HL-60/S4 (cell line): Measurements from ENCODE around the gene GYG2.
"Not testable (repeated sequence)": the region's sequence is repeated elsewhere in the genome, so short reads cannot be mapped to it uniquely, and the experiment has no call there.

Experiments
- in situ Hi-C: fragments of 300-500 bp; cut with MboI; formaldehyde crosslinking; loops from 2 replicates; pipeline ENCODE4 v1.14.3; 2022; ENCODE audit warnings: low sequenced_read_pairs

GYG2 gene

DNA sequence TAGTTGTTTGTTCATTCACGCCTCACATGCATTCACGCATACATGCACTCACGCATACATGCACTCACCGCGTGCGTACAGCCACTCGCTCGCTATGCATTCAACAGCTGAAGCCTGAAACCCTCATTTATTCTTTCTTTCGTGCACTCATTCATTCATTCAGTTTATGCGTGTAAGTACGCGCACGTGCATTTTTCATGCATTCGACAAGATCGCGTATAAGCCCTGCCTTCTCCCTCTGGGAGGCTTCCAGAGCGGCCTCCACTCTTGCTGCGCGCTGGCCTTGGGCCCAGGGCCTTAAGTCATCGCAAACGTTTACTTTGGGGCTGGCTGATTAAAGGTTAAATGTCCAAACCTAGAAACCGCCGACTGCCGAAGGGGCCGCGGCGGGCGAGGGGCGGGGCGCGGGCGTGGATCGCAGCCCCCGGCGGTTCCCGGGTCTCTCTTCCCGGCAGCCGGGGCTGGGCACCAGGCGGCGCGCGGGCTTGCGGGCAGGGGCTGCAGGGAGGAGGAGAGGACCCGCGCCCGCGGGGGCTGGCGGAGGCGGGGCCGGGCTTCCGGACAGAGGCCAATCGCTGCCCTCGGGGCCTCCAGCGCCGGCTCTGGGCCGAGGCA, at the start of gene GYG2:
TSS of gene GYG2 (plus strand) at position 587 of the 615 bp plus-strand sequence. CDS start 1,259 bp downstream, outside the sequence.
- in situ Hi-C loops: no loop called here

- in situ Hi-C loops: not testable (repeated sequence)
These were observed 48.1 kb upstream of the GYG2 start for GRCh38 chrX:2780472-2781225.

GRCh38 chrX:2781226-2781571, 47.5 kb upstream of the GYG2 start:
- in situ Hi-C loops: no loop called here

DNA sequence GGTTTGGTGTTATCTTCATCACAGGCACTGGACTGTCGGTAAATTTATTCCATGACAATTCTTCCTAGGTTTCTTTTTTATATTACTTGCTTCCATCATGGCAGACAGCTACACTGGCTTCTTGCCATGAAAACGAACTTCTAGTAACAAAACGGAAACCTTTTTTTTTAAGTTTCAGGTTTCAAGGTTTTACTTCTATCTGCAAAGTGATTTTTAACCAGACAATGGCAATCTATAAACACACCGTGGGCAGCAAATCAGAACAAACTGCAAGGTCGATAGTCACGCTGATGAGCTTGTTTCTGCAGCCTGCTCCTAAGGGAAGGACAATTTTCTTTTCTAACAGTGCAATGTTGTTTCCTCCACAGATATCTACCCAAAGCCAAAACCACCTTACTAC, 47.0 kb upstream of the GYG2 start:
- in situ Hi-C loops: no loop called here

GRCh38 chrX:2782171-2782570, 46.6 kb upstream of the GYG2 start:
- in situ Hi-C loops: no loop called here

- in situ Hi-C loops: no loop called here
These were observed 46.0 kb upstream of the GYG2 start for GRCh38 chrX:2782778-2783177.

GRCh38 chrX:2784026-2784425, 44.7 kb upstream of the GYG2 start:
- in situ Hi-C loops: no loop called here

- in situ Hi-C loops: no loop called here
These were observed 43.2 kb upstream of the GYG2 start for GRCh38 chrX:2785538-2785937.

- in situ Hi-C loops: no loop called here
These were observed 39.8 kb upstream of the GYG2 start for GRCh38 chrX:2788980-2789379.

GRCh38 chrX:2789569-2789968, 39.2 kb upstream of the GYG2 start:
- in situ Hi-C loops: no loop called here

DNA sequence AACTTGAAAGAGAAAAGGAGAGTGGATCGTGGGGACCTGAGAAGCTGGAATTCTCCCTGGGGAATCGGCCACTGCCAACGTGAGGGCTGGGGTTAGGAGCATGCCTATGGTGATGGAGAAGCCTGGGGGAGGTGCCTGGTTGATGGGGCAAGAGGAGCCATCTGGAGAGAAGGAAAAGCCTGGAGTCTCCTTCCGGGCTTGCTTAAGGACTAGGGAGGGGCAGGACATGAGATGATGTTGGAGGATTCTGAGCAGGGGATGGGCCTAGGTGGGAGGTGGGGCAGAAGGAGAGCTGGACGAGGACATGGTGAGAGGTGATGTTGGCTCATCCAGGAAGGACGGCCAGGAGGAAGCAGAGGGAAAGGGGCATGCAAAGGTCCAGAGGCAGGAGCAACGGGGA, 35.0 kb upstream of the GYG2 start:
- in situ Hi-C loops: no loop called here

GRCh38 chrX:2794336-2794735, 34.4 kb upstream of the GYG2 start:
- in situ Hi-C loops: no loop called here

DNA sequence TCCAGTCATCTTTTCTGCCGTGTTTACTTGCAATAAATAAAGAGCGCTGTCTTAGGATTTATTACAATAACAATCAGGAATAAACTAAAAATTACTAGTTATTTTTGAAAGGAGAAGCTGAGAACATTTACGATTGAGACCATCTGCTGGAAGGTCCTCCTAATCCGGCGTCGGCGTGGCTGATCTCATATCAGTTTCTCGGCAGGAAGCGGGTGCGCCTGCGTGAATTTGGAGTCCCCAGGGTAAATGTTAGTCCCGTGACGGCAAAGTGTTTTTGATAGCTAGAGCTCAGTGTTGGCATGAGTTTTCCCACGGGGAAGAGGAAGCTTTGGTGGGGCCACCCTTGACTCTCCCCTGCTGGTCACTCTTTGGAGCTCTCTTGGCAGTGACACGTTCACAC, 31.9 kb upstream of the GYG2 start:
- in situ Hi-C loops: not testable (repeated sequence)

DNA sequence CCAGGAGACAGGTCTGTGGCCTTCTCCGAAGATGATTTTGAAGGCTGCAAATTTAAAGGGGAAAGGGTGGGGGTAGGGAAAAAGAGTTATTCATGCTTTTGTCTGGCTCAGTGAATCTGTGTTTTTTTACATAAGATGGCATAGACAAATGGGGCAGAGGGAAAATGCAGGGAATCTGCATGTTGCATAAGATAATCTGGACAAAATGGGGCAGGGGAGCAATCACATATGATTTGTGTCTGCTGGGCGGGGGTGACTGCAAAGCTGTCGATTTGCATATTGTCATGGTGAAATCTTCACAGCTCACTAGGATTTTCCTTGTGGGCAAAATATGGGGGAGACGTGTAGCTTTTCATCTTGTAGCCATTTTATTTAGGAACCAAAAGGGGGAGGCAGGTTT, 29.4 kb upstream of the GYG2 start:
- in situ Hi-C loops: no loop called here

GRCh38 chrX:2799980-2800379, 28.8 kb upstream of the GYG2 start:
- in situ Hi-C loops: not testable (repeated sequence)

DNA sequence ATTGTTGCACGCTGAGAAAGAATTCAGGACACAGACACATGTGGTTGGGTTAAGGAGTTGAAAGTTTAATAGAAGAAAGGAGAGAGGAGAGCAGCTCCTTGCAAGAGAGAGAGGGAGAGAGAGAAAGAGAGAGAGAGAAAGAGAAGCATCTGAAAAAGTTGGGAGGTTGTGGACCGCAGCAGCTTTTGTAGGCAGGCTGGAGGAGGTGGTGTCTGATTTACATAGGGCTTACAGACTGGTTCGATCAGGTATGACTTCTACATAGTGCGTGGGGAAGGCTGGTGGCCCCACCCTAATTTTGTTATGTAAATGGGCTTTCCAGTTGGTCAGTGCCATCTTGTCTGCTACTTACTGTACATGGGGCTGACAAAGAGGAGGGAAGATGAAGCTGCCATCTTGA, 27.5 kb upstream of the GYG2 start:
- in situ Hi-C loops: no loop called here

DNA sequence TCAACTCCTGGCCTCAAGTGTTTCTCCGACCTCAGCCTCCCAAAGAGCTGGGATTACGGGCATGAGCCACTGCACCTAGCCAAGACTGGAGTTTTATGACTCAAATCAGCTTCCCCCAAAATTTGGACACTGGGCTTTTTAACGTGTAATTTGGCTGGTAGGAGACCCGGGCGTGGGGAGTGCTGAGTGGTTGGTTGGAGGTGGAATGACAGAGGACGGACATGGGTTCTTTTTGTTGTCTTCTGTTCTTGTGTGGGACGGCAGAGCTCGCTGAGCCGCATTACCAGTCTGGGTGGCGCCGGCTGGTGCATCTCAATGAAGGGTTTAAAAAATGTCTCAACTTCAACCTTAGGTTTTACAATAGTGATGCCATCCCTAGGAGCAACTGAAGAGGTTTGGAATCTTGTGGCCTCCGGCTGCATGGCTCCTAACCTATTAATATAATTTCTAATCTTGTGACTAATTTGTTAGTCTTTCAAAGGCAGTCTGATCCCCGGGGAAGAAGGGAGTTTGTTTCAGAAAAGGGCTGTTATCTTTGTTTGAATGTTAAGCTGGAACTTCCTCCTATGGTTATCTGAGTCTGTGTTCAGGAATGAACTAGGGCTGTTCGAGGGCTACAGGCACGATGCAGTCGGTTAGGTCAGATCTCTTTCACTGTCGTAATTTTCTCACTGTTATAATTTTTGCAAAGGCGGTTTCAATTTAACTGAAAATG, 26.2 kb upstream of the GYG2 start:
- in situ Hi-C loops: not testable (repeated sequence)

GRCh38 chrX:2803486-2803885, 25.2 kb upstream of the GYG2 start:
- in situ Hi-C loops: not testable (repeated sequence)

DNA sequence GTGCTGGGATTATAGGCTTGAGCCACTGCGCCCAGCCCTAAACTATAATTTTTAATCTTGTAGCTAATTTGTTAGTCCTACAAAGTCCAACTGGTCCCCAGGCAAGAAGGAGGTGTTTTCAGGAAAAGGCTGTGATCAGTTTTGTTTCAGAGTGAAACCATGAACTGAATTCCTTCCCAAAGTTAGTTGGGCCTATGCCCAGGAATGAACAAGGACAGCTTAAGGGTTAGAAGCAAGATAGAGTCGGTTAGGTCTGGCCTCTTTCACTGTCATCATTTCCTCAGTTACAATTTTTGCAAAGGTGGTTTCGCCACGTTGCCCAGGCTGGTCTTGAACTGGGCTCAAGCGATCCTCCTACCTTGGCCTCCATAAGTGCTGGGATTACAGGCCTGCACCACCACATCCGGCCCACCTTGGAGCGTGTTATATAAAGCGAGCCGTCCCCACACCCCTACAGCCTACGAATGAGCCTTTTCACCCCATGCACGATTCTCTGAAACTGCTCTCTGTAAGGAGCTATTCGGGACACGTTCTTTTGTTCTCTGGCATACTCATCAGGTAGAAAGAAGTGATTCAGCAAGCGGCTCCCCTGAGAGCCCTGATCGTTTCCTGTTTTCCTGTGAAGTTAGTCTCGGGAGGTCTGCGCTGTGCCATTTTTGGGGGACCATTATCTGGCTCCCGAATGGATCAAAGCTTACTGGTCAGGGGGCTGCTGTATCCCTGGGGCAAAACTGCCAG, 24.5 kb upstream of the GYG2 start:
- in situ Hi-C loops: not testable (repeated sequence)

GRCh38 chrX:2804858-2805257, 23.9 kb upstream of the GYG2 start:
- in situ Hi-C loops: not testable (repeated sequence)

DNA sequence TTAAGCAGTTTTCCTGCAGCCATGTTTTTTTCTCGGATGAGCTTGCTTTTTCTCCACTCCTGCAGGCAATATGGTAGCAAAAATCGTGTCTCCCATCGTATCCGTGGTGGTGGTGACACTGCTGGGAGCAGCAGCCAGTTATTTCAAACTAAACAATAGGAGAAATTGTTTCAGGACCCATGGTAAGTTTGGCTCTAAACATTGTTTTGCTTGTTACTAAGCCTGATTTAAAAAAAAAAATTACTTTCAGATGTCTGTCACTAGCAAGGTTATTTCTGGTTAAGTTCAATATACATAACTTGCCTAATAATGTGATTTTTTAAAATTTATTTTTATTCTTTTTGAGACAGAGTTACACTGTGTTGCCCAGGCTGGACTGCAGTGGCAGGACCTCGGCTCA, 17.5 kb upstream of the GYG2 start:
- in situ Hi-C loops: loop anchor here (10.0 kb wide), 1 partner anchor 166 kb away; no protein-coding TSS in a partner anchor
